Kidney epithelial cell (primary cell): ENCODE data around the gene FKBP14. TPM values are rescaled to one million over a fixed set of nuclear protein-coding genes. Genes with fewer than 3 reads are reported as not detected.

Source experiments
- DNase-seq: peaks from one replicate; pipeline ENCODE4 v3.0.0-alpha.2; 2010; ENCODE audit warnings: low read depth
- H3K27me3 ChIP-seq: 2 replicates; pipeline ENCODE4 v1.6.0; 2011; ENCODE audit warnings: low read length; ENCODE audit not compliant: control insufficient read depth, insufficient read depth
- H3K36me3 ChIP-seq: 2 replicates; pipeline ENCODE4 v1.5.1; 2011; ENCODE audit warnings: low read length; ENCODE audit not compliant: control insufficient read depth, insufficient read depth
- H3K4me3 ChIP-seq: 2 replicates; pipeline ENCODE4 v1.5.1; 2011; ENCODE audit warnings: low read depth, mild to moderate bottlenecking, control low read depth, low read length
- total RNA-seq: library from RNA; depleted of rRNA; stranded (reverse); fragments of >200 nt; gene quantifications from 2 replicates; pipeline ENCODE4 v1.2.3, GENCODE V29; 2015
- TF ChIP-seq, protein P1 (sequence below): IDR thresholded peaks from 2 replicates; pipeline ENCODE4 v1.5.1; 2011; ENCODE audit warnings: mild to moderate bottlenecking, moderate library complexity, low read length, control low read depth, inconsistent platforms; ENCODE audit not compliant: insufficient read depth, poor library complexity, severe bottlenecking

FKBP14 gene
- total RNA-seq, 1 donor from 2014 or later: 17.0 TPM

DNA sequence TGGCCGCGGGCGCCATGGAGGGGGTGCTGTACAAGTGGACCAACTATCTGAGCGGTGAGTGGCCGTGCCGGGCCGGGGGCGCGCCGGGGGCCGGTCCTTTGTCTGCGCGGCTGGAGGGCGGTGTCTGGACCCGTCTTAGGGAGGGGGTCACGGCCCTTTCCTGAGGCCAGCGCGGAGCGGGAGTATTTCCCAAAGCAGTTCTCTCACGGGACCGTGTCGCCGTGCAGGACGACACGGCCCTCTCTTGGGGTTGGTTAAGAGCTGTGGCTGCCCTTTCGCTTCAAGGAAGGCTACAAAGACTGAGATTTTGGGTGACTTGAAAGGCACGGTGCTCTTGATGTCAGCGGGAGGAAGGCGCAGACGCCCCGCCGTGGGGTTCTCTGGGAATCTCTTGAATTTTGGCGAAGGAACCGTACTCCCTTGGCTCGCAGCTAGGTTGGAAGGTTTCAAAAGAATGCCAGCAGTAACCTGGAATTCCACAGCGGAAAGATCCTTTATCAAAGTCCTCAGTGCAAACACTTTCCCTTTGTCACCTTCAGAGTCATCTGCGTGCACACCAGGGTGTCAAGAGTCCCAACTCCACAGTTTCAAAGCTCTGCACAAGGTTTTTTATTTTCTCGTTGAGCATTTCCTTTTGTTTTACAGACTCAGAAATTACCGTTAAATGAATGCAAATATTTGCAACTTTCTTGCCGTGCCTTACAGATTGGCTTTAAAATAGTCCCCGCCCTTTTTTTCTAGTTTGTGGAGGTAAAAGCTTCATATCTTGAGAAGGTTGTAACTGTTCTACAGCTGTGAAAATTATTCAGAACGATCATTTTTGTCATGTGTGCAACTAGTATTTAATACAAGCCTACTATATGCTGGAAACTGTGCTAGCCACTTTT, 2.5 kb upstream of the FKBP14 start:
- Histone ChIP-seq H3K36me3 (no peaks in the 10 kb centered on the region), H3K27me3 (no peaks in the 10 kb centered on the region), H3K4me3 (peak overlapping the region; percentile 77)
- TF ChIP-seq, protein P1, sequence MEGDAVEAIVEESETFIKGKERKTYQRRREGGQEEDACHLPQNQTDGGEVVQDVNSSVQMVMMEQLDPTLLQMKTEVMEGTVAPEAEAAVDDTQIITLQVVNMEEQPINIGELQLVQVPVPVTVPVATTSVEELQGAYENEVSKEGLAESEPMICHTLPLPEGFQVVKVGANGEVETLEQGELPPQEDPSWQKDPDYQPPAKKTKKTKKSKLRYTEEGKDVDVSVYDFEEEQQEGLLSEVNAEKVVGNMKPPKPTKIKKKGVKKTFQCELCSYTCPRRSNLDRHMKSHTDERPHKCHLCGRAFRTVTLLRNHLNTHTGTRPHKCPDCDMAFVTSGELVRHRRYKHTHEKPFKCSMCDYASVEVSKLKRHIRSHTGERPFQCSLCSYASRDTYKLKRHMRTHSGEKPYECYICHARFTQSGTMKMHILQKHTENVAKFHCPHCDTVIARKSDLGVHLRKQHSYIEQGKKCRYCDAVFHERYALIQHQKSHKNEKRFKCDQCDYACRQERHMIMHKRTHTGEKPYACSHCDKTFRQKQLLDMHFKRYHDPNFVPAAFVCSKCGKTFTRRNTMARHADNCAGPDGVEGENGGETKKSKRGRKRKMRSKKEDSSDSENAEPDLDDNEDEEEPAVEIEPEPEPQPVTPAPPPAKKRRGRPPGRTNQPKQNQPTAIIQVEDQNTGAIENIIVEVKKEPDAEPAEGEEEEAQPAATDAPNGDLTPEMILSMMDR: no peak
- DNase-seq: no peak

DNA sequence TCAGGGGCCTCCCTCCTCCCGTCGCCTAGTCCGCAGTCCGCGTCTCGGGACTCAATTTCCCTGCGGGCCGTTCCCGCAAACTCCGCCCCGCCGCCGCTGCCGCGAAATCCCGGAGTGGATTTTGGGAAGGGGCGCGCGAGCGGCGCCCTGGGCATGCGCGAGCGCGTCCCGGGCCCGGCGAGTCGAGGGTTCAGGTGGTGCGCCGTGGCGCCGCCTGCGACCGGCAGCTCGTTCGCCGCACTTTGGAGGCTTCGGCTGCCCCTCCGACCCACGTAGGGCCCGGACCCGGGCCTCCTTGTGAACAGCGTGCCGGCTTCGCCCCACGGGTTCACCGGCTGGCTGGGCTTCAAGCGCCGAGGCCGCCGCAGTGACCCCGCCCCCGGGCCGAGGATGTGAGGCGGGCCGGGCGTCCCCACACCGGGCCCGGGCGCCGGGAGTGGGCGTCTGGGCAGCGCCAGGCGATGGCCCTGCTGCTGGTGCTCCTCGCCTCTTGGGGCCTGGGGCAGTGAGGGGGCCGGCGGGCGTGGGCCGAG, 1.8 kb upstream of the FKBP14 start, which contains the start of gene PLEKHA8:
Gene PLEKHA8 (plus strand): TSS at position 197 of the 533 bp plus-strand sequence. CDS start 351 bp downstream, outside the sequence.
- TF ChIP-seq, protein P1: no peak
- H3K27me3 ChIP-seq: no peaks in the 10 kb centered on the region
- H3K4me3 ChIP-seq: peak within 1 kb of the TSS; percentile 77
- H3K36me3 ChIP-seq: no peaks in the 10 kb centered on the region
- no peak for DNase-seq

DNA sequence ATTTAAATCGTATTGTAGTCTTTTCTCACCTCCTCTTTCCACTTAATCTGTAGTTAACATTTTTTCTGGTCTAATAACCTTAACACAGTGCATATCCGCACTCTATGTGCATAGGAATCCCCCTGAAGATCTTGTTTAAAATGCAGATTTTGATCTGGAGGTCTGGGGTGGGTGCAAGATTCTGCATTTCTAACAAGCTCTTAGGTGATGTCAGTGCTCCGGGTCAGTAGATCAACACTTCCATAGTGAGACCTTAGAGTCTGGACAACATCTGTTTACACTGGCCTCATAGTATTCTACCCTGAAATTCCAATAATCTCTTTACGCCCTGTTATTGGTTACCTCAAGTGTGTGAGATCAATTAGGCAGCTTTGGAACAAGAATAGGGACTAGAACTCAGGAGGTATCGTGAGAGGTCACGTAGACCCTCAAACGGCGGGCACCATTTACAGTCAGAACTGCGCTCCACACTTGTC, 1.3 kb upstream of the FKBP14 start:
- no peak for DNase-seq
- TF ChIP-seq, protein P1: no peak
- Histone ChIP-seq H3K36me3 (no peaks in the 10 kb centered on the region), H3K27me3 (no peaks in the 10 kb centered on the region), H3K4me3 (peak overlapping the region; percentile 77)

DNA sequence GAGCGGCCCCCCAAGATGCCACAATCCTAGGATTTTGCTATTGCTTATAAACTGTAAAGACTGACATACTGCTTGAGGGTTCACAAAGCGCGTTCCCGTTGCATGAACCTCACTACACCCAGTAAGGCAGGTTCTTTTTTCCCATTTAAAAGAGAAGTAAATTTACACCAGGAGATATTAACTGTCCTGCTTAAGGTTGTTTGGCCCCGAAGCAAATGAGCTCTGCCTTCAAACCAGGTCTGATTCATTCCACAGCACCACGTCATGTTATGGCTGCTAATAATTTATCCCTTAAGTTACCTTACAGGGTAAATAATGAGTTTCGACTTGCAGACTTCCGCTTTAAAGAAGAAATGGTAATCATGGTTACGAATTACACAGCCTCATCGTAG, 559 bp upstream of the FKBP14 start:
- Histone ChIP-seq H3K4me3 (peak overlapping the region; percentile 77), H3K36me3 (no peaks in the 10 kb centered on the region), H3K27me3 (no peaks in the 10 kb centered on the region)
- TF ChIP-seq, protein P1: no peak
- peak; percentile 62 for DNase-seq

DNA sequence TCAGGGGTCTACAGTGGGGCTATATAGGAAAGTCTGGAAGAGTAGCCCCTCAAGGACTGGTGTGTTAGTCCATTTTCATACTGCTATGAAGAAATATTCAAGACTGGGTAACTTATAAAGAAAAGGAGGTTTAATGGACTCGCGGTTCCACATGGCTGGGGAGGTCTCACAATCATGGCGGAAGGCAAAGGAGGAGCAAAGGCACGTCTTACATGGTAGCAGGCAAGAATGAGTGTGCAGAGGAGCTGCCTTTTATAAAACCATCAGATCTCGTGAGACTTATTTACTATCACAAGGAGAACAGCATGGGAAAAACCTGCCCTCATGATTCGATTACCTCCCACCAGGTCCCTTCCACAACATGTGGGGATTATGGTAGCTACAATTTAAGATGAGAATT, 3.0 kb downstream of the FKBP14 start:
- H3K27me3 ChIP-seq: no peaks in the 10 kb centered on the region
- DNase-seq: no peak
- no peaks in the 10 kb centered on the region for H3K36me3 ChIP-seq
- no peak overlapping the region for H3K4me3 ChIP-seq
- TF ChIP-seq, protein P1: no peak

DNA sequence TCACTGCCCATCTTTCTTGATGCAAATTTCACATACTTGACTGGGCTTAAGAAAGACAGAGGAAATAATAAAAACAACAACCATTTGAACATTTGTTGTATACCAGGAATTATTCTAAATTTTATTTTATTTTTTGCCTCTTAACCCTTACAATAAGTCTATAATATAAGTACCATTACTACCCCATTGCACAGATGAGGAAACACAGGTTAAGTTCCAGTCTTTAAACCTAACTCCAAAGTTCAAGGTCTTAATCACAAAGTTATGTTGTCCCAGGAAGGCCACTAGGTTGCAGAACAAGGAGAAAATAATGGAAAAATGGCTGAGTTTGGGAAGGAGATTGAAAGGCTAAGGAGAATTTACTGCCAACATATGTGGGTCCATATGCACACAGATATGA, 3.5 kb downstream of the FKBP14 start:
- H3K27me3 ChIP-seq: no peaks in the 10 kb centered on the region
- no peak overlapping the region for H3K4me3 ChIP-seq
- TF ChIP-seq, protein P1: no peak
- no peaks in the 10 kb centered on the region for H3K36me3 ChIP-seq
- no peak for DNase-seq
